HG02973 (cell line): ENCODE measurements around the gene GJA5.

ENCODE experiments used
- ATAC-seq: cut with Tn5 transposase; IDR thresholded peaks from one replicate; pipeline ENCODE4 v1.9.1; 2021; ENCODE audit warnings: moderate library complexity; ENCODE audit not compliant: unreplicated experiment

Gene GJA5

DNA sequence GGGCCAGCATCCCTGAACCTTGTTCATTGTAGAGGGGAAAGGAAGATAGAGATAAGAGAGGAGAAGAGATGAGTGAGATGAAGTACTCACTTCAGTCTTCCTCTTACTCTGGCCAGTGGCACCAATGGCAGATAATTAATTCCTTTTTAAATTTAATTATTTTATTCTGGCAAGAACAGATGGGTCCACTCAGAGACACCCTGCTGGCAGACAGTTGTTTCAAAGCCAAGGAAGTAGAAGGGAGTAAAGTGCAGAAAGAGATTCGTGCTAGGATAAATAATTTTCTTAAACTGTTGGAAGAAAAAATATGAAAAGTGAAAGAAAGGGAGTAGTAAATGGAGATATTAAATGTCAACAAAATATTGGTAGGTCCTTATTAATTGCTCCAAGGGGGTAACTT is 7.7 kb upstream of the GJA5 start:
- no peak for ATAC-seq

DNA sequence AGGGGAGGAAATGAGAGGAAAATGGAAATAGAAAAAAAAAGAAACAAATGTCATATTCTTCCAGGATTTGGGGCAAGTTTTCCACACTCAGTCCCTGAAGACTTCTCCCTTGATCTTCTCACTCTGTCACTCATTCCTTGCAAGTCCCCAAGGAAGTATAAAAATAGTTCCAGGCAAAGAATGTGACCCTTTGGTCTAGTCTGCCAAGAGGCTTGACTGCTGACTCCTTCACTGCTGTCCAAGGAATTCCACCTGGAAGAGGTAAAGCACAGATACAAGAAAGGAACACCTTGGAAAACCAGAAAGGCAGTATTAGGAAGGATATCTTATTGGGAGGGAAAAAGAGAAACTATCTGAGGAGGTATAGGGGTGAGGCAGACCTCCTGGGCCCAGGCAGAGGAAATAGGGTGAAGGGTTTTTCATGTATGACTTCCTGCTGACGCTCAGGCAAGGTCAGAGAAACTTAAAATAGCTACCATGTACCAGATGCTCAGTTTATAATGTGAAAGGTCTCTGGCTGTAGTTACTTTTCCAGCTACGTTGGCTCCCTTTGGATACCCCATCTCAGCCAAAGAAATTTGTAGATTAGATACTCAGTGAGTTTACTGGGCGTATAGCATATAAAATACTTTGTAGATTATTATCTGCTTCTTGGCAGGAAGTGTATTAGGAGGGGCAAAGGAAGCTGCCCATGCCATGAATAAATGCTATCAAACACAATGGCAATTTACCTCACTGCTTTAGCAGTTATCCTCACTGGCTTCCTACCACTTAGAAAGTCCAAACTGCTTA is 2.0 kb upstream of the GJA5 start:
- no peak for ATAC-seq

DNA sequence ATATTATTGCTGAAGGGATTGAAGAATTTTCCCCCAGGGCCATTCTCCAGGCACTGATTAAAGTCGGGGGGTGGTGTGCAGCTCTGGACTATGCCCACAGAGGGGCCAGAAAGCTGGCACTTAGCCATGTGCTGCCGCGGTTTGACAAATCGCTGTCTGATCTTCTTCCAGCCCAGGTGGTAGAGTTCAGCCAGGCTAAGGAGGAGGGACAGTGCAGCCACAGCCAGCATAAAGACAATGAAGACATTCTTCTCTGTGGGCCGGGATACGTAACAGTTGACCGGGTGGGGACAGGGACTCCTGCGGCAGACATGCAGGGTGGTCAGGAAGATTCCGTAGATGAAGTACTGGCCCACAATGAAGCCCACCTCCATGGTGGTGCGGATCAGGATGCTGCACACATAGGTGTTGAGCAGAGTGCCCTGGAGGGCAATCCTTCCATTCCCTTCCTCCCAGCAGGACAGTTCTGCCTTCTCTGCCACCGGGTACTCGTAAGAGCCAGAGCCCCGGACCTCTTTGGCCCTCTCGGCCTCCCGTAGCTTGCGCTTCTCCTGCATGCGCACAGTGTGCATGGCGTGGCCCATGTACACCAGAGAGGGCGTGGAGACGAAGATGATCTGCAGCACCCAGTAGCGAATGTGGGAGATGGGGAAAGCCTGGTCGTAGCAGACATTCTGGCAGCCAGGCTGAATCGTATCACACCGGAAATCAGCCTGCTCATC is 1.9 kb downstream of the GJA5 start:
- no peak for ATAC-seq

DNA sequence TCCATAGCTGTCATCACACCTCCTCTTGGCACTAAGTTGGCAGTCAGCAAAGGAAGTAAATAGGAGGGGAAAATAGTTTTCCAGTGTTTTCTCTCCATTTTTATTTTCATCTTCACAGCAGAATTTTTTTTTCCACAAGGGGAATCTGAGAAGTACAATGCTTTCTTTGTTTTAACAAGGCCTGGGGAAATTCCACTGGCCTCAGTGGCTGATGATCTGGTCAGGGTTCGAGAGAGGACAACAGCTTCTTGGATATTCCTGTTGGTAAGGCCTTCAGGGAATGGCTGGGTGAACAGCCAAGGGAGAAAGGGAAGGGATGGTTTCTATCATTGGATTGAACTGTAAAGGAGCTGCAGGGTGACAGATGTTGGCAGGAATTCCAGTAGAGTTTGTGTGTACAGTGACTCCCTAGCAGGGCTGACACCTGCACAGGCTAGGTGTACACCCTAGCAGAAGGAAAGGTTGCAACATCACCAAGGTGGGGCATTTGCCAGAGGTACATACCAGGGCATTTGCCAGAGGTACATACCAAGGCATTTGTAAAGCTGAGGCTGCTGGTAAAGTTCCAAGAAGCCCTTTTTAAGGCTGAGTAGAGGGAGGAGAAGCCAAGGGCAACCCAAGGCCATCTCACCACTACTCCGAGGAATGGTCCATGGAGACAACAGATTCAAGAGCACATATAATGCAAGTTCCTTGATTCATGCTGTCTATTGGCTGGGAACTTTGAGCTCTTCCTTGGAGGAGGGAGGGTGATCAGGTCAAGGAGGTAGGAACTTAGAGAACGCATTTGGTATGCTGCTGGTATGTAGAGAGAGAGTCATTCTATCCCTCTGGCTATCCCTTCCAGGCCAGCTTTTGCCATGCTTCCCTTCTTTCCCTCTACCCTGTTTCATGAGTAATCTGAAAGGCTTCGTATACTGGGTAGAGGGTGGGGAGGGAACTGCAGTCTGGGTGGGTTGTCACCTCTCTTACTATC is 3.1 kb downstream of the GJA5 start:
- no peak for ATAC-seq

DNA sequence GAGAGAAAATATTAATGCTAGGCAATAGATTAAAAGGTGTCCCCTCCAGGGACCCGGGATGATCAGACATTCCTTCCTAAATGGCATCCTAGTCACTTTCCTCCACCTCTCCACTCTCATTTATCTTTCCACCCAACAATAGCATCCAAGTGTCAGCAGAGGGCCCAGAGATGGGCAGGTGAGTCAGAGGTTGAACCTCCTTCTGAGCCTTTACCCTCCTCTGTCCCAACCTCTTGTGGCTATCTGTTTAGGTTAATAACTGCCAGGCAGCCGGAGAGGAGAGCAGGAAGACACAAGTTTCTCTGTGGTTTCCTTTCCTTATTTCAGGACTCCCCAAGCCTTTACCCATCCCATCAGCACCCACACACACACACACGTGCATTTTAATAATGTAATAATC is 4.1 kb downstream of the GJA5 start:
- ATAC-seq: no peak

DNA sequence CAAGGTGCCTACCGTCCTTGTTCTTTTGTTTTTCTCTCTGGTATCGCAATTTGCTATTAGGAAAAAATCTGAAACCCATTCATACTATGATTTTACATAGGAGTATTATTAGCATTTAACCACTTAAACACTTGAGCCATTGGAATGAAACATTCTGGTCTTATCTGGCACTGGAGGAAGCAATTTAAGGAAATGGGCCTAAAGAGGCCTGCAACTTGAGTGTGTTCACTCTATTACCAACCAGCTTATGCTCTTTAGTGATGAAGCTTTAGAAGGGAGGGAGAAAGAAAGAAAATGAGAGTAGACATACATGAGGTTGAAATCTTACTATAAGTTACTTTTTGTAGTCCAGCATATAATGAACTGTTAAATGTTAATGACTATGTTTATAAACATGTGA is 5.7 kb downstream of the GJA5 start:
- ATAC-seq: no peak

DNA sequence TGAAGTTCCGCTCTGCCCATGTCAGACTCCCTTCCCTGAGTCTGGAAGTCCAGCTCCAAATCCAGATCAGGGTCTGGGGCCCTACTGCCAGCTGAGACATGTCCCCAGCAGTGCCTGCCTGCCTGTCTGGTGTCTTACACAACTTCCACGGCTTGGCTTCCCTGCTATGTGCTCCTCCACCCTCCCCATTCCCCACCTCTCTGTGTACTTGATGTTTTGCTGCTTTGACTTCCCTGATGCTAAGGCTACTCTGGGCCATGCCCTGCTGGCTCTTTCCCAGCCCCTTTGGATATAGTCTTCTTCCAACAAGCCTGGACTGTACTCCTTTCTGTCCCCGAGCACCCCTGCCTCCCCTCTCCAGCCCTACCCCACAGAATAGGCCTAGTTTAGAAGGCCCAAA is 7.3 kb downstream of the GJA5 start:
- no peak for ATAC-seq

DNA sequence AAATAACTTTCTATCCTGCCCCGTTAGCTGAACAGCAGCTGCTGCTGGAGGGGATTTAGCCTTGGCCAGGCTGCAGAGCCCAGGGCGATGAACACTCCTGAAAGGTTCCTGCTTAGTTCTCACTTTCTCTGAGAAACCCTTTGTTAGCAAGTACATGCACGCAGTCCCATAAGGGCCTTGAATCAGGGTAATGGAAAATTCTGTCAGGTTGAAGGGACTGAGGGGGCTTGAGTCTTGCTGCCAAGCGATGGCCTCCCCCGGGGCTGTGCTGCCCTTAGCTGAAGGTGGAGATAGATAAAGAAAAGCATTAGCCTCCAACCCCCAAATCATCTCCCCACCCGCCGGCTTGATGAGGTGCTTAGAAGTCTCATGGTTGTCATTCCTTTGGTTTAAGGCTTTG is 7.9 kb downstream of the GJA5 start:
- no peak for ATAC-seq

DNA sequence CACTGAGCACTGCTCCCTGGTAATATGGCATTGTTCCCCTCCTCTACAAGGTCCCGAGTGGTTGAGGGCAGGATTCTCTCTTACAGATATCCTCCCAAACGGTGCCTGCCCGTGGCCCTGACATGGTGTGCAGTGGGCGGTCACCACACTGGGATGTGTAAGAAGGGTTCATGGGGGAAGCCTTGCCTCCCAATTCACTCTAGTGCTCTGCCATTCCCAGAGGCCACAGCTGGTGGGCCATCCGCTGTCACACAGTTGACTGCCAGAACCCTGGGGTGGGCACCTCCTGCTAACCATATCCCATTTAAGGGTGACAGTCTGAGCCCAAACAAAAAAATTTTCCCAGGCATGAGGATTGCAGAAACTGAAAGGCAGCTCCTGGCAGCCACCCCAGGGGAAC is 9.1 kb downstream of the GJA5 start:
- ATAC-seq: no peak

DNA sequence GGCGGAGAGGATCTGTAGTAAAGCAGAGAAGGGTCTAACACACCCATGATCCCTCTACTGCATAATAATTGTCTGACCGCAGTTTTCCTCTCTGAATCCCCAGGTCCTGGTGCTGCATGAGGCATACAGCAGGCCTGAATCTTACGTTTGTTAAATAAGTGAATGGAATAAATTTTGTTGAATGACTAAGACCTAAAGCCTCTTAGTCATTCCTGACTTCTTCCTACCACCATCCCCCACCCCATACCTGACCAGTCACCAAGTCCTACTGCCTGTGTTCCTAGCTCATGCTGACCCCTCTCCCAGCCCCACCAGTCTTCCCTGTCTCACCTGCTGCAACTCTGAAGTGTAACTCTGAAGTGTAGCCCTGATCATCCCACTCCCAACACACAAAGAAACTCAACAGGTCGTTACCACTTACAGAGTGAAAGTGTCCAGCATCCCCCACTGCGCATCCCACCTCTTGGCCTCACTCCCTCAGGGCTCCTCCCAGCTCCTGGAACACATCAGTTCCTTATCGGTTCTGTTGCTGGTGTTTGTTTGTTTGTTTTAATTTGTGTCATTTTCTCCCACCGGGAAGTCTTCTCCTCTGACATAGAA is 9.7 kb downstream of the GJA5 start:
- no peak for ATAC-seq

DNA sequence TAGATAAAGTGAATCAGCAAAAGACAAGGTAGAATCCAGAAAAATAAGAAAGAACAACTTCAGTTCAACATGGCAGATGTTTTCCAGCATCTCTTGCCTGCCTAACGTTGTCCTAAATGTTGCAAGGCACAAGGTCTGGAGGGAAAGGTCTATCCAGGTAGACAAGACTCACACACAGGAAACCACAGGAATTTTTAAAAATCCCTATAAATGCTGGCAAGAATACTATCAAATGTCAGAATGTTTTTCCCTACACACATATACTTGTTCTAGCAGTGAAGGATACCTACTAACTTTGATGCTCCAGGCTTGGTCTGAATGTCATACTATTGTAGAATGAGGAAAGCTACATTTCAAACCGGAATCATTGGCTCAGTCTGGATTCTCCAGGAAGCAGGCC is 10.6 kb downstream of the GJA5 start:
- no peak for ATAC-seq

DNA sequence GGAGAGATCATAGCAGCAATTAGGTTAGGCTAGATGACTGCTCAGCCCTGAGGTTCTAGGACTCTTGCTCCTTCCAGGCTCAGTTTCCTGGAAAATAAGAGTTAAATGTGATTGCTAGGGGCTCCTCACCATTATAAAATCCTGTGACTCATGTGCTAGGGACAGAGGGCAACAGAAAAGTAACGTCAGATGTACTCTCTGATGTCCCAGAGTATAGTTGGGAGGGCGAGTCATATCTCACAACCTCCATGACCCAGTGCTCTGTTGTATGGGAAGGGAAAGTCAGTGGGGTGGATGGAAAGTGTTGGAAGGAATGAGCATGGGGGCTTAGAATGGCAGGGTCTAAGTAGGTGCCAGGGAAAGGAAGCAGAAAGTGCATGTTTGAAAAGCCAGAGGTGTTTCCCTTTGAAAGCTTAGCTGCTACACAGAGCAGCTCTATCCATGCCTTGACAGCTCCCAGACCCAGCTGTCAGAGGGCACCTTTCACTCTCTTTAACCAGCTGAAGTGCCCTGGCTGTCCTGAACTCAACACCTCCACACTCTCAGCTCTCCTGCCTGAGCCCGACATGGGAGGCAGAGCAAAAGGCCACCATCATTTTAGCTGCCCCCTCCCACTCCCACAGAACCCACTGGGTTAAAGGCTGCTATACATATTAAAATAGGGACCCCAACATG is 11.6 kb downstream of the GJA5 start:
- ATAC-seq: no peak

DNA sequence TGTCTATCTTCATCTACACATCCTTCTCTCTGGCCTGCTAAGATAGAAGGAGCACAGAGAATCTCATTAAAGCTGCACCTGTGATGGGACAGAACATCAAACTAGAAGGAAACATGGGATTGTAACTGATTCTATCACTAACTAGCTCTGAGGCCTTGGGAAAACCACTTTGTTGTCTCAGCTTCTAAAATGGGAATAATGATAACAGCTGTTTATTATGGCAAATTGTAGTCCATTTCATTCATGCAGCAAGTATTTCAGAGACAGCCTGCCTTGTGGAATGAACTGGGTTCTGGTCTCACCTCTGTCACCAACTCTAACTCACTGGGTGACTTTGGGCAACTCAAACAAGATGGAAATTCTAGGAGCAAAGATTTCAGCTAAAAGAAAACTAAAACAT is 12.4 kb downstream of the GJA5 start:
- ATAC-seq: no peak

DNA sequence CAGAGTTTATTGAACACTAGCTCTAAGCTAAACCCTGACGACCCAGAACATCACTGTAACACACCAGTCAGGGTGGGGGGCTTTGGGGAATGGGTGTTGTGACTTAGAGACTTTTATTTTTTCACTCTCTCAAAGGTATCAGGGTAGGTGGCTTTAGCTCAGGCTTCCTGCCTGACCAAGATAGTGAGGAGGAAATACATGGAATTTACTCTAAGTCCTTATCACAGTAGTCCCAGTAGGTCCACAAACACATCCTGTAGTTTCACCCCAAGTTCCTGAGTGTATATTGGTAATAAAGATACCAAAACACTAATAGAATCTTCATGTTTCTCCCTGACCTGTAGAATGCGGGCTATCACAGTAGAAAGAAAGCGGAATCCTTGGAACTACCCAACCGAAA is 15.1 kb downstream of the GJA5 start:
- no peak for ATAC-seq

DNA sequence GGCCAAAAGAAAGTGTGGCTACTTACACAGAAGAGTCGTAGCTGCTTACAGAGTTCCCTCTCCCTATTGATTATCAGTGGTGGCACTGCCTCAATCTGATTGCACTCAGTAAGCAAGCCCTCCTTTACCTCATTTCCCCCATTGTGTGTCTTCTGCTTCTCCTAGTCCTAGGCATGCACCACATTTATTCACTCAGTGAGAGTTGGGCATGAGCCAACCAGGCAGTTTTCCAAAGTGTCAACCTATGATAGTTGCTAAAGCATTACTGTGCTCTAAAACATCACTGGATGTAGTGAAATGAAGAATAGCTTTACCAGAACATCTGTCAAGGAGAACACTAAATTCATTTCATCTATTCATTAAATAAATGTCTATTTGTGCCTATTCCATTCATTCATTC is 19.3 kb downstream of the GJA5 start:
- ATAC-seq: no peak

DNA sequence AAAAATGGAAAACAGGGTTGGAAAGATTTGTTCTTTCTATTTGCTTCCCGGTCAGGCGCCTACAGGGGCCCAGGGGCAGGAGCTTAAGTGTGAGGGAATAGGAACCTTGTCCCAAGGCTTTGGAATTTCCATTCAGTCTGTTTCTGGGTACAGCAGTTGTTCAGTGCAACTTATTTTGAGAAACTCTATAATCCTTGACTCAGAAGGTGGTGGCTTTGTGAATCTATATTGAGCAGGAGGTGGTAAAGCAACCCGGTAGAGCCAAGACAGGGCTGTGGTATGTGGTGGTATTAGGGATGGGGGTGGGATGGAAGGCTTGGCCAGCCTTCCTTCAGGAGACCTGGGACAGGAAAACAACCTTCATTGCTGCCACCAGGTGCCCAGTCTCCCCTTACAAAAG is 20.0 kb downstream of the GJA5 start:
- no peak for ATAC-seq

DNA sequence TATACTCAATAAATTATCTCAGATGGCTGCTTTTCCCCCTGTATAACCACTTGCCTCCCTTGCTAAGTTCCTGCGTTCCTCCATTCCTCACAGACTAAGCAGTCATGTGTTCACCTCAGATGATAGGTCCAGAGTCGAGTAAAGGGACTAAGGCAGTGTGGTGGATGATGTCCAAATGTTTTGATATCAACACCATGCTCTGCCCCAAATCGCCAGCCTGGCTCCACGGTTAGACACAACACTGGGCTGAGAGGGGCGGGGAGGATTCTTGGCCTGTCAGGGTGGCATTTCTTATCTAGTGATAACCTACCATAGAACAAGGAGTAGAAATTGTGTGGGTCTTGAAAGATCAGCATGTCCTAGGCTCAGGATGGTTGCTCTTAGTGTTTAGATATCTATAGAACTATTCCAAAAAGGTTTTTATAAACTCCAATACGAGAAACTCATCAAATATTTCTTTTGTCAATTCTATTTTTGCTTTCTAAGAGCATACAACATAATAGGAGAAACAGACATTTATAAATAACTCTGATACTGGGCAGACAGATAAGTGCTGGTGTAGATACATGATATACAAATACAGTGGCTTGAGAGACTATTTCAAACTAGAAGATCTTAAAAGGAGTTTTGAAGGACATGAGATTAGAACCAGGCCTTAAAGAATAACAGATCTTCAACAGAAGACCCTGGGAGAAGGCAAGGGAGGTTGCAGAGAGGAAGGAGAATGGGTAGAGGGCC is 21.5 kb downstream of the GJA5 start:
- no peak for ATAC-seq

DNA sequence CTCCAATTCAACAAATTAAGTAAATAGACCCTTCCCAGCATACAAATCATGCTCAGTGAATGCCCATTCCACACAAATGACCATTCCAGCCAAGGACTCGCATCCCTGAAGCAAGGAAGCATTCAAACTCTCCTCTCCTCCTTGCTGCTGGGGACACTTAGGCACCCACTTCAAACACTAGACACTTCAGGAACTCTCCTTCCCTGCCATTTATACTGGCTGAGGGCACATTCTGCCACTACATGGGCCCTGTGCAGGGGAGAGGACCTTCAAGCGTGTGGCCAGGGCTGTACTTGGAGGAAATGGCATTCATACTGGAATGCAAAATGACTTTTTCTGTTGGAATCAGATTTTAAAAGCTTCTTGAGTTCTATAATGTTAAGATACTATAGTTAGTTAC is 22.3 kb downstream of the GJA5 start:
- ATAC-seq: no peak

DNA sequence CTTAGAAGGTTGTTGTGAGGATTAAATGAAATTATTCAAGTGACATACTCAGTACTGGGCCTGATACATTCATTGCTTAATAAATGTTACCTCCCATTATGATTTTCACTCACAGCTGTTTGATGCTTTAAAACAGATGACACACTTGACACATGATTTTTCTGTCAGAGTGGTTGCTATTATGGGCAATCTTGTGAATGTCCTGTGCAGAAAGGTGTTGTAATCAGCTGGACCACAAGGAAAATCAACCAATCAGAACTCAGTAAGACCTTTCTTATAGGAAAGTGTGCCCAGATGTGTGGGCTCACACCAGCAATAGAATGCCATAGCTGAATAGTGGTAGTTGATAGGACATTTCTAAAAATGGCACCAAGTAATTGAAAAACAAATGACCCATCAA is 23.5 kb downstream of the GJA5 start:
- ATAC-seq: no peak

DNA sequence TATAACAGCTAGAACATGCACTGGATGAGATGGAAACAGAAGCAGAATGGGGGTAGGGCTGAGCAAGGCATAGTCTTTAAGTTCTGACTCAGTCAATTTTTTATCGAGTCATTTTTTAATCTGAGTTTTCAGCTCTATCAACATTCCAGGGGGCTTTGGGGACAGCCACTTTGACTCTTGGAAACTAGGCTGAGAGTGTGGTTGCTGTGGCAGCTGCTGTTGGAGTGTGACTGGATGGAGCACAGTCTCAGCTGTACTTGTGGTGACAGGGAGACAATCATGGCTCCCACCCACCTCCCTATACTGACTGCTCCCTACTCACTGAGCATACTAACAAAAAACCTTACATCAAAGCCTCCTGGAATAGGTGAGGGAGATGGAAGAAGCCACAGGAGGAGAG is 25.0 kb downstream of the GJA5 start:
- ATAC-seq: no peak
